GM19328 (cell line): ENCODE results near the gene OPRL1.

Experiments used
- ATAC-seq: cut with Tn5 transposase; IDR thresholded peaks from one replicate; pipeline ENCODE4 v1.9.1; 2021; ENCODE audit warnings: mild to moderate bottlenecking, moderate library complexity; ENCODE audit not compliant: unreplicated experiment

OPRL1 gene

GRCh38 chr20:64139199-64140060 is 59.5 kb downstream of the OPRL1 start:
- ATAC-seq = no peak

- ATAC-seq = no peak
Measured at GRCh38 chr20:64140061-64140931, 60.4 kb downstream of the OPRL1 start.

- ATAC-seq = no peak
Measured at GRCh38 chr20:64140956-64141355, 61.1 kb downstream of the OPRL1 start.

- no peak for ATAC-seq
Measured at GRCh38 chr20:64142590-64142989, 62.7 kb downstream of the OPRL1 start.

GRCh38 chr20:64143018-64143801 is 63.3 kb downstream of the OPRL1 start:
- no peak for ATAC-seq

- no peak for ATAC-seq
Measured at GRCh38 chr20:64144144-64144912, 64.4 kb downstream of the OPRL1 start.

- no peak for ATAC-seq
Measured at GRCh38 chr20:64145458-64146300, 65.8 kb downstream of the OPRL1 start.

- no peak for ATAC-seq
Measured at GRCh38 chr20:64146301-64146935, 66.5 kb downstream of the OPRL1 start.

- ATAC-seq = no peak
Measured at GRCh38 chr20:64146936-64147477, 67.1 kb downstream of the OPRL1 start.

- no peak for ATAC-seq
Measured at GRCh38 chr20:64148581-64148980, 68.7 kb downstream of the OPRL1 start.

GRCh38 chr20:64149141-64149540 is 69.3 kb downstream of the OPRL1 start:
- ATAC-seq = no peak

GRCh38 chr20:64149809-64150560 is 70.1 kb downstream of the OPRL1 start:
- ATAC-seq = no peak
